ENCODE results near the gene TSLP.

DNA sequence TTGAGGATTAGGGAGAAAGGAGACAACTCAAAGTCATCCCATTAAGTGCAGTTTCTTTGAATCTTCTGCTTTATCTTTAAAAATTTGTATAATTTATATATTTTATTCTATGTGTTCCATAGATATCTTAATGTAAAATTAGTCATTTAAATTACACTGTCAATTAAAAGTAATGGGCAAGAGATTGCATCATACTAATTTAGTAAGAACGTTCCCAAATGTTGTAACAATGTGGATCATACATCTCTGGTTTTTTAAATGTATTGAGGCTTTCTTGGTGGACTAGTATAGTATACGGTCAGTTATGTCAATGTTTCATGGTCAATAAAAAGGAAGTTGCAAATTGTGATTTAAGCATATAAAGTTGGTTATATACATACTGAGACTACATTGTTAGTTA is 6.2 kb downstream of the TSLP start:
- TF ChIP-seq, protein P1, sequence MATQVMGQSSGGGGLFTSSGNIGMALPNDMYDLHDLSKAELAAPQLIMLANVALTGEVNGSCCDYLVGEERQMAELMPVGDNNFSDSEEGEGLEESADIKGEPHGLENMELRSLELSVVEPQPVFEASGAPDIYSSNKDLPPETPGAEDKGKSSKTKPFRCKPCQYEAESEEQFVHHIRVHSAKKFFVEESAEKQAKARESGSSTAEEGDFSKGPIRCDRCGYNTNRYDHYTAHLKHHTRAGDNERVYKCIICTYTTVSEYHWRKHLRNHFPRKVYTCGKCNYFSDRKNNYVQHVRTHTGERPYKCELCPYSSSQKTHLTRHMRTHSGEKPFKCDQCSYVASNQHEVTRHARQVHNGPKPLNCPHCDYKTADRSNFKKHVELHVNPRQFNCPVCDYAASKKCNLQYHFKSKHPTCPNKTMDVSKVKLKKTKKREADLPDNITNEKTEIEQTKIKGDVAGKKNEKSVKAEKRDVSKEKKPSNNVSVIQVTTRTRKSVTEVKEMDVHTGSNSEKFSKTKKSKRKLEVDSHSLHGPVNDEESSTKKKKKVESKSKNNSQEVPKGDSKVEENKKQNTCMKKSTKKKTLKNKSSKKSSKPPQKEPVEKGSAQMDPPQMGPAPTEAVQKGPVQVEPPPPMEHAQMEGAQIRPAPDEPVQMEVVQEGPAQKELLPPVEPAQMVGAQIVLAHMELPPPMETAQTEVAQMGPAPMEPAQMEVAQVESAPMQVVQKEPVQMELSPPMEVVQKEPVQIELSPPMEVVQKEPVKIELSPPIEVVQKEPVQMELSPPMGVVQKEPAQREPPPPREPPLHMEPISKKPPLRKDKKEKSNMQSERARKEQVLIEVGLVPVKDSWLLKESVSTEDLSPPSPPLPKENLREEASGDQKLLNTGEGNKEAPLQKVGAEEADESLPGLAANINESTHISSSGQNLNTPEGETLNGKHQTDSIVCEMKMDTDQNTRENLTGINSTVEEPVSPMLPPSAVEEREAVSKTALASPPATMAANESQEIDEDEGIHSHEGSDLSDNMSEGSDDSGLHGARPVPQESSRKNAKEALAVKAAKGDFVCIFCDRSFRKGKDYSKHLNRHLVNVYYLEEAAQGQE (IDR thresholded peaks at IDR 0.05; ENCODE audit: insufficient read depth in 1 of 2, low read depth in 2 of 2, low read length in 1 of 2): no peak
- TF ChIP-seq CTCF (IDR thresholded peaks at IDR 0.05) (no peak), POLR2AphosphoS5 (IDR thresholded peaks at IDR 0.05; ENCODE audit: low read depth, low read length) (no peak), TCF7L2 (IDR thresholded peaks at IDR 0.05; ENCODE audit: low read depth, low read length) (no peak), SIN3A (IDR thresholded peaks at IDR 0.05; ENCODE audit: borderline replicate concordance, insufficient read depth, low read depth, low read length) (no peak)

All from Panc1 (cell line).